HG02973 (cell line): Measurements from ENCODE around the gene SLC12A7.
"Not testable (repeated sequence)": the region's sequence is repeated elsewhere in the genome, so short reads cannot be mapped to it uniquely, and the experiment has no call there.

Experiments
- ATAC-seq: cut with Tn5 transposase; IDR thresholded peaks from one replicate; pipeline ENCODE4 v1.9.1; 2021; ENCODE audit warnings: moderate library complexity; ENCODE audit not compliant: unreplicated experiment

Gene SLC12A7

GRCh38 chr5:1027631-1028441 lies 84.0 kb downstream of the SLC12A7 start:
- ATAC-seq: no peak

GRCh38 chr5:1026700-1027621 lies 84.9 kb downstream of the SLC12A7 start:
- no peak for ATAC-seq

GRCh38 chr5:1021969-1022336 lies 89.9 kb downstream of the SLC12A7 start:
- ATAC-seq: not testable (repeated sequence)

GRCh38 chr5:1021136-1021968 lies 90.5 kb downstream of the SLC12A7 start:
- no peak for ATAC-seq

- no peak for ATAC-seq
Observed at GRCh38 chr5:1020452-1020961, 91.4 kb downstream of the SLC12A7 start.

- ATAC-seq: no peak
Observed at GRCh38 chr5:1019001-1019905, 92.6 kb downstream of the SLC12A7 start.

GRCh38 chr5:1018596-1018995 lies 93.3 kb downstream of the SLC12A7 start:
- ATAC-seq: no peak

- no peak for ATAC-seq
Observed at GRCh38 chr5:1017691-1018455, 94.0 kb downstream of the SLC12A7 start.

GRCh38 chr5:1017056-1017455 lies 94.8 kb downstream of the SLC12A7 start:
- no peak for ATAC-seq

GRCh38 chr5:1016476-1016875 lies 95.4 kb downstream of the SLC12A7 start:
- no peak for ATAC-seq

- no peak for ATAC-seq
Observed at GRCh38 chr5:1016036-1016435, 95.8 kb downstream of the SLC12A7 start.

- ATAC-seq: no peak
Observed at GRCh38 chr5:1015507-1015906, 96.4 kb downstream of the SLC12A7 start.

GRCh38 chr5:1014781-1015221 lies 97.1 kb downstream of the SLC12A7 start:
- no peak for ATAC-seq

GRCh38 chr5:1014346-1014745 lies 97.5 kb downstream of the SLC12A7 start:
- no peak for ATAC-seq

GRCh38 chr5:1013948-1014301 lies 97.9 kb downstream of the SLC12A7 start:
- no peak for ATAC-seq

GRCh38 chr5:1013238-1013947 lies 98.5 kb downstream of the SLC12A7 start:
- ATAC-seq: no peak

- ATAC-seq: no peak
Observed at GRCh38 chr5:1012900-1013237, 99.0 kb downstream of the SLC12A7 start.

- ATAC-seq: no peak
Observed at GRCh38 chr5:1012313-1012841, 99.5 kb downstream of the SLC12A7 start.
